Hepatocyte (in vitro differentiated cells): ENCODE measurements around the gene ZNF223.

ENCODE experiments used
- CTCF ChIP-seq: fragments of 200-600 bp; sonication (generic); IDR thresholded peaks from 2 replicates; pipeline ENCODE4 v1.5.1; 2016; ENCODE audit warnings: antibody characterized with exemption, mild to moderate bottlenecking; ENCODE audit not compliant: poor library complexity
- EZH2 ChIP-seq: fragments of 200-600 bp; sonication (generic); IDR thresholded peaks from 2 replicates; pipeline ENCODE4 v1.6.1; 2016; ENCODE audit warnings: antibody characterized with exemption, mild to moderate bottlenecking, borderline replicate concordance

- TF ChIP-seq CTCF, result no peak
- TF ChIP-seq EZH2, result no peak
Observed at GRCh38 chr19:44042147-44042546, 9.7 kb upstream of the ZNF223 start.
